Fibroblast of upper back skin (primary cell): ENCODE results near the gene TSG101.

Experiments
- DNase-seq: peaks from one replicate; pipeline ENCODE4 v3.0.0-alpha.2; 2013

The TSG101 gene, protein sequence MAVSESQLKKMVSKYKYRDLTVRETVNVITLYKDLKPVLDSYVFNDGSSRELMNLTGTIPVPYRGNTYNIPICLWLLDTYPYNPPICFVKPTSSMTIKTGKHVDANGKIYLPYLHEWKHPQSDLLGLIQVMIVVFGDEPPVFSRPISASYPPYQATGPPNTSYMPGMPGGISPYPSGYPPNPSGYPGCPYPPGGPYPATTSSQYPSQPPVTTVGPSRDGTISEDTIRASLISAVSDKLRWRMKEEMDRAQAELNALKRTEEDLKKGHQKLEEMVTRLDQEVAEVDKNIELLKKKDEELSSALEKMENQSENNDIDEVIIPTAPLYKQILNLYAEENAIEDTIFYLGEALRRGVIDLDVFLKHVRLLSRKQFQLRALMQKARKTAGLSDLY

DNA sequence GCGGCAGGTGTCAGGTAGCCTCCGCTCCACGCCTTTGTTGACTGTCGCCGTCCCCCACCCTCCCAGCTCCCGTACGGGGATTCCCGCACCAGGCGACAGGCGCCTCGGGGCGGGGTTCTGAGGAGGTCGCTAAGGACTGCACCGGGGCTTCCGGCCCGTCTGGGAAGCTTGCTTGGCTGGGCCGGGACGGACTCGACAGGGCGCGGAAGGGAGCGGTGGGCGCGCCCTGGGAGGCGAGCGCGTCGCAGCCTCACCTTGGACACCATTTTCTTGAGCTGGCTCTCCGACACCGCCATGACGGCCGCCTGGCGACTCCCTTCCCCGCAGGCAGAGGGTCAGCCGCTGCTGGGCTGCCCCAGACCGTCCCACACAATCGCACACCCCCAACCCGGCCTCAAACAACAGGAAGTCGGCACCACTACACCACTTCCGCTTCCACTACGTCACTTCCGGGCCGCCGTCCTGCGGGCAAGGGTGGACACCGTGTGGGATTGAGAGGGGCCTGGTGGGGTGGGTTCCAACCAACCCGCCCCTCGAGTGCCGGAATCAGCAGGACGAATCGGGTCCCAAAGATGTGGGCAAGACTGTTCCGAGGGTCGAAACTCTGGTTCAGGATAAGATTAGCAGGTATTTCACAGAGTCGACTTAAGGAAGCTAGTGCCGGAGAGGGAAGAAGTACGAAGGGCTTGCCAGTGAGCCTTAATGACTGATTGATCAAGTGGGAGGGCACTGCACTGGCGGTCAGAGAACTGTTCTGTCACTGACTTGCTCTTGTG, at the start of gene TSG101:
TSS of gene TSG101 (minus strand) at position 422 of the 776 bp plus-strand sequence. CDS start at position 296, 126 bp downstream.
- DNase-seq: peak; percentile 93

DNA sequence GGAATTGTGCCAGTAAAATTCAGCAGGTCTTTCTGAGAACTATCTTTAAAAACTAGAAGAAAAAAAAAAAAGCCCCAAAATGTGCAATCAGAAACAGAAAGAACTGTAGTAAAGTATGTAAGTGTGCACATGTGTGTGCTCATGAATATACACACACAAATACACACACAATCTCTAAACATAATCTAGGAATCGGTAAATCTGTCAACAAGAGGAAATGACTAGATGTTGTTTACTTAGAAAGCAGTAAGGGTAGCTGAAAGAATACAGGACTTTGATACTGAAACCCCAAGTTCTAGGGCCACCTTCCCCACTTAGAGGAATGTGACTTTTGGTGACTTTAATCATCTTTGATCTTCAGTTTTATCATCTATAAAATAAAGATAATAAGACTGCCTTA, 48.6 kb upstream of the TSG101 start:
- no peak for DNase-seq

DNA sequence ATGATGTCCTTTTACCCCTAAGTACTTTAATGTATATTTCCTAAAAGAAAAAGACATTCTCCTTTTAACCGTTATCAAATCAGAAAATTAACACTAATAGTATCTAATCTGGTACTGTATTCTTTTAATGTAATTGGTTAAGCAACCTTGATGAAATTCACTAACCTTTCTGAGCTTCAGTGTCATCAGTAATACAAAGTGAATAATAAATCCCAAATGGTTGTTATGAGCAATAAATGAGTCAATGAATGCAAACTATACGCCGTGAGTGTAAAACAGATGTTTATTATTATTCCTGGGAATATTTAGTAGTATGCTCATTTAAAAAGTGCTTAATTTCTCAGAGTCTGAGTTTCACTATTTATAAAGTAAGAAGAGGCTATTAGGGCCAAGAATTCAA, 40.3 kb upstream of the TSG101 start:
- peak; percentile 25 for DNase-seq

DNA sequence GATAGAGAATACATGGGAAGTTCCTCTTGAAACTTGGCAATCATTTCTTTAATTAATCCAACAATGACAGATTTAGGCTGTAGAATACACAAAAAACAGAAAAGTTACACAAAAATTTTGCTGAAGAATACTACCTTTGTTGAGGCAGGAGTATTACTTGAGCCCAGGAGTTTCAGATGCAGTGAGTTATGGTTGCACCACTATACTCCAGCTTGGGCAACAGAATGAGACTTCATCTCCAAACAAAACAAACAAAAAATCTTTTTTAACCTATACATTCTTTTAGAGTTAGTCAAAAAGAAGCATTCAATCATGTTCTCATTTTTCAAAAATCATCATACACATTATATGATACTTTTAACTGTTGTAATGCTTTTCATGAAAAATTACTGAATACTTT, 39.7 kb upstream of the TSG101 start:
- DNase-seq: peak; percentile 7

DNA sequence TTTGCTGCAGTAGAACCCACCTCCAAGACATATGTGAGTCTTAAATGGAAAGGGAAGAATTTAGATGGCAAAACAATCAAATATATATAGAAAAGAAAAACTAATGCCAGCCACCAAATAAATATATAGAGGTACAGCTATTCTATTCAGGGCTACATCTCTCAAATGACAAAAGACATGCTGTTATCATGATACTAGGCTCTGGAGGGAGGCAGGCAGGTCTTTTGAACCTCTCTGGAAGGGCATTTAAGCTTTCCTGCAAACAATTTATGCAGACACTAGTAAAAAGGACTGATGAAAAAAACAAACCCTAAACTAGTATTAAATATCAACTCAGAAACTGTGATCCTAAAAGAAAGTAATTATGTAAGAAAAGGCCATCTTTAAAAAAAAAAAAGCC, 37.4 kb upstream of the TSG101 start:
- no peak for DNase-seq

DNA sequence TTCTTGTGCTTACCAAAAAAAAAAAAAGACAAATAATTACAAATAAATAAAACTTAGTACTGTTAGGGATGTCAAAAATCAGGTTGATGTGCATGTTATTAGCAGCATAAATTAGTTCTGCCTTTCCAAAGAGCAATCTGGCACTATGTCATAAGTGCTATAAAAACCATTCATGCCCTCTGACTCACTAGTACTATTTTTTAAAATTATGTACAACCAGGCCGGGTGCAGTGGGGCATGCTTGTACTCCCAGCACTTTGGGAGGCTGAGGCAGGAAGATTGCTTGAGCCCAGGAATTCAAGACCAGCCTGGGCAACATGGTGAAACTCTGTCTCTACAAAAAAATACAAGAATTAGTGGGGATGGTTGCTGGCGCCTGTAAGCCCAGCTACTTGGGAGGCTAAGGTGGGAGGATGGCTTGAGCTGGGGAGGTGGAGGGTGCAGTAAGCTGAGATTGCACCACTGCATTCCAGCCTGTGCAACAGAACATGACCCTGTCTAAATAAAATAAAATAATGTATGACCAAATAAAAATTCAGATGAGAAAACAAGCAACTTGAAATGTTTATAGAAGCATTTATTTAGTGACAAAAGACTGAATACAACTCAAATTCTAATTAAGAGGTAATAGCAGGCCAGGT, 36.5 kb upstream of the TSG101 start:
- no peak for DNase-seq

DNA sequence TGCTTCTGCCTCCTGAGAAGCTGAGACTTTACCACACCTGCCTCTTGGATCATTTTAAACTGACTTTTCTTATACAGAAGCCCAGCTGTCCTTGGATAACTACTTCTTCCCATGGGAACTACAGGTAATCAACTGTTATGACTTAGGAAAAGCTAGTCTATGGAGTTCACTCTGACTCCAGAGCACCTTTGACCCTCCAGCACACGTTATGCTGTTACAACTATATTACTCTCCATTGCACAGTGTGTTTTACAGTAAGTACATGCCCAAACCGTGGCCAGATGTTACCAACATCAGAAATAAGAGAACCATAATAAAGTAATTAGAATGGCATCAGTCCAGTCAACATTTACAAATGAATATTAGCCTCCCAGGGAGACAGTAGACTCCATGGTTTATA, 21.3 kb upstream of the TSG101 start:
- no peak for DNase-seq

DNA sequence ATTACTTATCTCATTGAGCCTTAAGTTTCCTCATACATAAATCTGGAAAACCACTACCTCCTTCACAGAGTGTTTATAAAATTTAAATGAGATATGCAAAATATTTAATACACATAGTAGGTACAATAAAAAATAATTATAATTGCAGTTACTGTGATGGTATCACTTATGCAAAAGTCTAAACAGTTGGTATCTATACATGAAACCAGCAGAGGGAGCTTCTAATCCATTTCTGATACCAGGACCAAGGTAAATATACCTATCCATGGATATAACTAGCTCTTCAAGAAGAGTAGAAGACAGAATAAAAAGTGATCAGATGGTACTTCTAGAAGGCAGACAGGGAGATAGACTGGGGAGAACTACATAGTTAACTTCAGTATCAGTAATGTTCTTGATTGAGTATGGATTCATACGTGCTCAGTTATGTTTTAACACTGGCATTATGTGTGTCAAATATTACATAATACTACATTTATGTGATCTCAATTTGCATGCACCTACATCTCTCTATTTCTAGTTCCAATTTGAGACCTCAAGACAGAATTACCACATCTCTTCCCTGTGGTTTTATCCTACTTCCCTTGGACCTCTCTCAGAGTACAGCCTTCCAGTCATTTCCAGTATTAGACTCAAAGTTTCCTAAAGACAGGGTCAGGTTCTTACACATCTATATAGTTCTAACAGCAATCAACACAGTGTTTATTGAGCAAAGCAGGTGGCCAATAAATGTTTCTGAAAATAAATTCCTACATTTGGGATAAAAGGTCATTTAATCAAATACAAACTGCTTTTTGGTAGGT, 13.7 kb upstream of the TSG101 start:
- peak; percentile 11 for DNase-seq

DNA sequence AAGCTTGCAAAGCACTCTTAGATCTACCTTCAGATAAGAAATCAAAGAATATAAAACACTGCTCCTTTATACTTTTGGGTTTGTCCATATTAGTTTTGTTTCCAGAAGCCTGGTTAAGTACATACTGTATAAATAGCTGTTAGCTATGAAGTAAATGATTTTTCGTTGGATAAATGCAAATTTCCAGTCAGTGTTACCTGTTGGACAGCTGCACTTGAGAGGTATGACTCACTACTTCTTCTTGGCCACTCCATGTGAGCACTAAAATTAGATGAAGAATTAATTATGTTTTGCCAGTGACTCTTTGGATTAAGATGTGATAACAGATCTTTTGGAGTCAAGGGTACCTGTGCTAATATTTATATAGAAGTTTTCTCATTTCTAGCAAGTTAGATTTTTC, 9.5 kb upstream of the TSG101 start:
- no peak for DNase-seq

DNA sequence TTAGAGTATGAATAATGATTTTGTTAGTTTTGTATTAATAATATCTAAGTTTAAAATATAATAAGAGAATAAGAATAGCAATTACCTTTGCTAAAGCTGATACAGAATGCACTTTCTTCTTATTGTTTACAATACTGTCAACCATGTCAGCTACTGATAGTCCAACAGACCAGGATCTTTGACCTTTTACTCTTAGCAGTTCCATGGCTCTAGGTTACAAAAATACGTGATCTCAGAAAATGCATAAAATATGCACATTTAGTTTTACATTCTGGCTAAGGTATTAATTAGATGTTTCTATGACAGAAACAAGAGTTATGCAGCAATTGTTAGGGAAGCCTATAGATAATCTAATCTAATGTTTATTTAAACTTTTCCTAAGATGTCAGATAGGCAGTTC, 7.5 kb upstream of the TSG101 start:
- DNase-seq: no peak

DNA sequence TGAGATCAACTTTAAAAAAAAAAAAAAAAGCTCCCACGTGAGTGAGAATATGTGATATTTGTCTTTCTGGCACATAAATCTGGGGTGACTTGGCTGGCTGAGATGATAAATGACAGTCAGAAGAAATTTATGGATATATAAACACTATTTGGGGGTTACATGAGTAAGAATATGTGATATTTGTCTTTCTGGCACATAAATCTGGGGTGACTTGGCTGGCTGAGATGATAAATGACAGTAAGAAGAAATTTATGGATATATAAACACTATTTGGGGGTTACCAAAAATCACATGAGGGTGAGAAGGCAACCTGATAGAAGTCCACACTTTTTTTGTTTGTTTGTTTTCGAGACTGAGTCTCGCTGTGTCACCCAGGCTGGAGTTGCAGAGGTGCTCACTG, 6.6 kb upstream of the TSG101 start:
- no peak for DNase-seq

DNA sequence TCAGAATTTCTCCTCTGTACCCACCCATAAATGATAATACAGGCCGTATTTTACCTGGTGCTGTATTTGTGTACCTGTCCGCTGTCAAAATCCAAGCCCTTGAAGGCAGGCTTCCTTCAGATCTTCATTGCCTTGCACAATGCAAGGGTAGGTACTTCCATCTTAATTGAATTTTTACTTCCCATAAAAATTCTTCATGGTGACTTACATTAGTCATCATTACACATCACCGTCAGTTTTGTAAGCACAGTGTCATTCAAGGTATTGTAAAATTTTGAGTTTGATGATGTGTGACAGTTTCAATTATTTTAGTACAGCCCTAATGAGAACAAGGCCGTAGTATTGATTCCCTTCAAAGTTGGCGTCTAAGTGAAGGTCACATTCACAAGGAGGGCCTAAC, 770 bp upstream of the TSG101 start:
- DNase-seq: peak; percentile 10

DNA sequence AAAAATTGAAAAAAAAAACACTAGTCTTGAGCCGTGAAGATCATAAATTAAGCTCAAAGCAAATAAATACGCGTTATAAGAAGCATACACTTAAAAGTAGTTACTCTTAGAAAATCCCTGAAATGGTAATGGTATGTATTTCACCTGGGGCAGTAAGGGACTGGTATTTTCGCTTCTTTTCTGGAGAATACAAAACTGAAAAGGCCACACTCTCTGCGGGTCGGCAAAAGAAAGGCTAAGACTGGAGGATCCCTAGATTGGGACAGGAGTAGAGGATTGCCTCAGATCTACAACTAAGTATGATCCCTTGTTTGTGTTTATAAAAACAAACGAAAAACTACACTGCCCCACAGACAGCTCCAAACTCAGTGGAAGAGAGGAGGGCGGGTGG, 617 bp downstream of the TSG101 start:
- no peak for DNase-seq

DNA sequence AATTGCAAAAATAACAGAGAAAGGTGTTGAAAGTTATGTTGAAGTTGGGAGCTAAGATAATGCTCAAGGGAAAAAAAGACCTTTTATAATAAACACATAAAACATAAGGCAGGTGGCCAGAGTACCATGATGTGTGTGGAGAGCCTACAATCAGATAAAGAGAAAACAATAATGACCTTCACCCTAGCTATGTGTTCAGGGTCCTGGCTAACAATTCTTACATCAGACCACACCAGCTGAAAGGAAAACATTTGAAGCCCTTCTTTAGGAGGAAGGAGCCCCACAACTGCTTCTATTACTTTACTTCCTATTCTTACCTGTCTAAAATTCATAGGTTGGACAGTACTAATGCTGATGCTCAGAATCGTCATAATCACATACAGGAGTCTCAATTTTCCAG, 2.5 kb downstream of the TSG101 start:
- no peak for DNase-seq

DNA sequence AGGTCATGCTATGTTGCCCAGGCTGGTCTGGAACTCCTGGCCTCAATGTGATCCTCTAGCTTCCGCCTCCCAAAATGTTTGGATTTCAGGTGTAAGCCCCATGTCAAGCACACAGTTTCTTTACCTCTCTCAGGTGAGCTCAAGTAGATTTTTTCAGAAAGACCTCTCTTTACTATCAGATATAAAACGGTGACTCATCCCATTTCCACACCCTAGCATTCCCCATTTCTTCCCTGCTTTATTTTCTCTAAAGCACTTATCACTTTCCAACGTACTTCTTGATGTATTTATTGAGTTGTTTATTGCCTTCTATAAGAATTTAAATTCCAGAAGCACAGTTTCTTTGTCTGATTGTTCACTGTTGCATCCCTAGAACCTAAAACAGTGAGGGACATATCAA, 3.7 kb downstream of the TSG101 start:
- DNase-seq: no peak

DNA sequence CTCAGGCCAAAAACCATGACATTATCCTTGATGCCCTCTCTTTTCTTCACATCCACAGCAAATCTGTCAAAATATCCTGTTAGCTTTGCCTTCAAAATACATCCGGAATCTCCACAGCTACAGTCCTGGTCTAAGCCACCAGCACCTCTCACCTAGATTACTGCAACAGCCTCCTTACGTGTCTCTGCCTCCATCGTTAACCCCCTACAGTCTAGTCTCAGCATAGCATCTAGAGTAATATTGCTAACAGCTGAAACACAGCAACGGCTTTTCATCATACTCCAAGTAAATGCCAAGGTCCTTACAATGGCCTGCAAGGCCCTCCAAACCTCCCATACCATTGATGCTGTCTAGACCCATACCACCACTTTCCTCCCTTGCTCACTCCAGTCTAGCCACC, 4.4 kb downstream of the TSG101 start:
- DNase-seq: no peak

DNA sequence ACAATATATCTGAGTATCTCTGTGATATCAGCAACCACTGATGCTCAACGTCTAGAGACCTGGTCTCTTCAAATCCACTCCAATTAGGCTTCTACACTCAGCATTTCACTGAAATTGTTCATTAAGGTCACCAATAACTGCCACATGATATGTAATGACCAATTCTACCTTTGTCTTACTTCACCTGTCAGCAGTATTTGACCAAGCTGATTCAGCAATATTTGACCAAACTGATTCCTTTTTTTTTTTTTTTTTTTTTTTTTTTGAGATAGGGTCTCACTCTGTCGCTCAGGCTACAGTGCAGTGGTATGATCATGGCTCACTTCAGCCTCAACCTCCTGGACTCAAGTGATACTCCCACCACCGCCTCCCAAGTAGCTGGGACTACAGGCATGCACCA, 5.6 kb downstream of the TSG101 start:
- no peak for DNase-seq

DNA sequence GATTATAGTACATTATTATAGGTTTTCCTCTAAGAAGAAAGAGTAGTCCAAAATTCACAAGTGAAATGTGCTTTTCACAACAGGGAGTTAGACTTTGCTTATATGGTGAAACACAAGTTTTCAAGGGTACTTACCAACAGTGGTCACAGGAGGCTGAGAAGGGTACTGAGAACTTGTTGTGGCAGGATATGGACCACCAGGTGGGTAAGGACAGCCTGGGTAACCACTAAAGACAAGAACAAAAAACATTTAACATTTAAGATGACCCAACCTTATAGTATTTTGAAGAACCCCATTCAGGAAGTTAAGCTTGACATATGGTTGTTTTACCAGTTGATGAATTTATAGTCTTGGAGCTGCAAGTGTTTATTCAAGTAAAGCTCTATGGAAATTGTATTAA, 24.4 kb downstream of the TSG101 start:
- DNase-seq: no peak

DNA sequence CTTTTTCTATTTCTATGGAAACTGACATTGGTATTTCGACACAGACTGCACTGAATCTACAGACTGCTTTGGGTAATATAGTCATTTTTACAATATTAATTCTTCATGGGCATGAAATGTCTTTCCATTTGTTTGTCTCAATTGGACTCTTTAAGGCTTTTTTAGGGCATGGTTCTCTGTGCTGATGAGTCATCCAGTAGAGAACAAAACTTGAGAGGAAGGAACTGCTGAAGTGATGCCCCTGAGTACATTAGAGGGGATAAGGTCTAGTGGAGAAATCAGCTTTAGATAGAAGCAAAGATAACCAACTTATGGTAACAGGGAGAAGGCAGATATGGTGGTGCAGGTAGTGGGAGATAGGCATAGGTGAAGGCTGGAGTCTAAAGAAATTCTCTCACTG, 25.1 kb downstream of the TSG101 start:
- no peak for DNase-seq

DNA sequence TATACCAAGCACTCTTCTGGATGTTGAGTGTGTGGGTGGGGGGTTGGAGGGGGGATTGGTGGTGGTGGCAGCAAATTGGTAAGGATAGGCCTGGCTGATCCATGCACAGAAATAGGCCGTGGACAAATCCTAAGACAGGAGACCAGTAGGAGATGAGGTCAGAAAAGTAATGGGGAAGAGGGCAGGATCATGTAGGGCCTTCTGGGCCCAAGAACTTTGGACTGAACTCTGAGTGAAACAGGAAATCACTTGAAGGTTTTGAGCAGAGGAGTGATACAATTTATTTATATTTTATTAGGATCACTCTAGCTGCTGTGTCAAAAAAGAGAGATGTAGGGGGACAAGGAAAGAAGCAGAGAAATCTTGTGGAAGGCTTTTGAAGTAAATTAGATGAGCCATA, 28.7 kb downstream of the TSG101 start:
- no peak for DNase-seq

DNA sequence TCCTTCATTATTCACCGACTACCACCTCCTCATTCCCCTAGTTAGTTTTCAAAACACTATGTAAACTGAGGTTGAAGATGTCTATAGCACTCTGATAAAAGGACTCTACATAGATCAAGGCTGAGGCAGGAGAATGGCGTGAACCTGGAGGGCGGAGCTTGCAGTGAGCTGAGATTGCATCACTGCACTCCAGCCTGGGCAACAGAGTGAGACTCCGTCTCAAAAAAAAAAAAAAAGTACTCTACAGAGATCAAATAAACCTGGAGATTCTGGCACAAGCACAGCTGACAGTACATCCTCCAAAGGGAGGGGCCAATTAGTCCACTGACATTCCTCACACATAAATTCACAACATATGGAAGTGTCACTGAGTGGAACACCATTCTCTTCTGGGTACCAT, 31.0 kb downstream of the TSG101 start:
- peak; percentile 12 for DNase-seq

DNA sequence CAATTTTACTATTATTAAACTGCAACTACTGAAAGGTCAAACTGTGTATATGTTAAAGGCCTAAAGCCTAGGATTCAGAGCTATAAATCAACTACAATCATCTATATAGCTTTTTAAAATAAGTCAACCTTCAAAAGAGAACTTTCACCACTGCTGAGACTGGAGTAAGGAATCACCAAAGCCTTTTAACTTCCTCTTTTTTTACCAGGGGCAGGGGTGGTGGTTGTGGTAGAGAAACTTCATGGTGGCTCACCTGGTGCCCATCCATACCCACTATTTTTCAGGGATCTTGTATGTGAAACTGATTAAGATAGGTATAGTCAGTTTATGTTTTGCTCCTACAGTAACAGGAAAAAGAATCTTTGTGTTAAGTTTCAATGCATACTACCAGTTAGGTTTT, 31.5 kb downstream of the TSG101 start:
- no peak for DNase-seq

DNA sequence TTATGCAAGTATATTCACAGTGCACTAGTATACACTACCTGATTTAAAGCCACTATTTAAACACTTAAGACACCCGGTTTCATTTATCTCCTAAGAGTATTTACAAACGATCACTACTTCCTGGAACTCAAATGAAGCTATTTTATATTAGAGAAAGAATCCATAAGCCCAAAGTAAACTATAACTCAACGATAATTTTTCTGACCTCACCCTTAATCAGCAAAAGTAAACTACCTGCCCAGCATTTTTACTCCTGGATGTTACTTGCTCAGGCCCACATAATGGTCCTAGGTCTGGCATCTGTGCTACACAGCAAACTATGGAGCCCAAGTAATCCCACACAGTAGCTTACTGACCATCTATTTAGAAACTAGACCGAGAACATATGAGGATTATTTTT, 33.4 kb downstream of the TSG101 start:
- DNase-seq: no peak
